Measurements from ENCODE around the gene KCNJ12.
"Not testable (repeated sequence)": the region's sequence is repeated elsewhere in the genome, so short reads cannot be mapped to it uniquely, and the experiment has no call there.

KCNJ12 gene

GRCh38 chr17:21388944-21389343 is 12.8 kb downstream of the KCNJ12 start:
- no peak for DNase-seq

DNA sequence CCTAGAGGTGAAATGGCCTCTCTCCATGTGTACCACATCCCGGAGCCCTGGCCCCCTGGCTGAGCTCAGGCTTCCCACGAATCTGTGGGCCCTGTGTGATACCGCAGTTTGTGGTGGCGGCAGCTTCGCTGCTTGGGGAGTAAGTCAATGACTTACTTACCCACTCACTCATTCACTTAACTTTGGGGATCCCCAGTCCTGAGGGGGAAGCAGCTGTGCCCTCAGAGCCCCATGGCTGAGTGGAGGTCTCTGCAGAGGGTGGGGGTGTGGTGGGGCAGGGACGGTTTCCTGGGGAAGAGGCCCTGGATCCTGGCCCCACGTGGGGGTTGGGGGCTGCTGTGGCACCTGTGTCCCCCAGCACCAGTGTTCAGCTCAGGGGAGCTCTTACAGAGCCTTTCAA is 13.2 kb downstream of the KCNJ12 start:
- no peak for DNase-seq

DNA sequence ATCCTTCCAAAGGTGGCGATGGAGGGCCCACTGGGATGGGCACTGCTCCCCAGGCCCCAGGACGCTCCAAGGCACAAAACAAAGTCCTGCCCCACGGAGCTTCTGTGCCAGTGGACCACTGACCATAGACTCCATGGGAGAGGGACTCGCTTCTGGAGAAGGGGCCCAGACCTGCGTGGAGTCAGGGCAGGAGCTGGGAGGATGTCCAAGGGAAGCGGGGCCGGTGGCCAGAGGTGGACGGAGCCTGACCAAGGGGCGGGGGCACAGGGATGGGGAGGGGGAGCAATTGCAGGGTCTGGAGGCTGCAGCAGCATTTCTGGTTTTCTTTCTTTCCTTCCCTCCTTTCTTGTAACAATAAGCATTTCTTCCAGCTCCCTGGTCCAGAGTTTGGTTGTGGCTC is 14.1 kb downstream of the KCNJ12 start:
- DNase-seq, result no peak

DNA sequence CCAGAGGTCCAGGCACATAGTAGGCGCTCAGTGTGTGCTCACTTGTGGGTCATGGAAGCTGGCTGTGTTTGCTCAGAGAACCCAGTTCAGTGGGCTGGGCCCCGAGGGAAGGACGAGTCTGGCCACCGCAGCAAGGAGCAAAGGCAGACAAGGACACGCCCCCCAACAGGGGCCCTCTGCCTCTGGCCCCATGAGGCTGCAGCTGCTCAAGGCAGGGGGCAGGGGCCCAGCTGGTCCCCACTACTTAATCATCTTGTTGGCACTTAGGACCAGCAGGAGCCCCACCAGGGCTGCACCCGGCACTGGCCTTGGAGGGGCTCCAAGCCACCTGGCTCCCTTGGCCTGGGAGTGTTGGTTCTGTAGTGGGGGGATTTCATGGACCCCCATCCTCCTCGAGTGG is 16.1 kb downstream of the KCNJ12 start:
- no peak for DNase-seq

DNA sequence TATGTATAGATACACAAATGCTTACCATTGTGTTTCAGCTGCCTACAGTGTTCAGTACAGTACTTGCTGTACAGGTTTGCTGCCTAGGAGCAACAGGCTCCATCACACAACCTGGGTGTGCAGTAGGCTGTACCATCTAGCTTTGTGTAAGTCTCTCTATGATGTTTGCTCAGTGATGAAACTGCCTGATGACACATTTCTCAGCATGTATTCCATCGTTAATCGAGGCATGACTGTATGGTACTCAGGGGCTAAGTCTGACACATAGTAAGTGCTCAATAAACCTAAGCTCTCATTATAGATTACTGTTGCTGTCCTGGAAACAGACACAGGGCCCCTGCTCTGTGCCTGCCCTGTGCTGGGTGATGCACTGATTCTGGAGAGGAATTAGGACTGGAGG is 18.1 kb downstream of the KCNJ12 start:
- no peak for DNase-seq

DNA sequence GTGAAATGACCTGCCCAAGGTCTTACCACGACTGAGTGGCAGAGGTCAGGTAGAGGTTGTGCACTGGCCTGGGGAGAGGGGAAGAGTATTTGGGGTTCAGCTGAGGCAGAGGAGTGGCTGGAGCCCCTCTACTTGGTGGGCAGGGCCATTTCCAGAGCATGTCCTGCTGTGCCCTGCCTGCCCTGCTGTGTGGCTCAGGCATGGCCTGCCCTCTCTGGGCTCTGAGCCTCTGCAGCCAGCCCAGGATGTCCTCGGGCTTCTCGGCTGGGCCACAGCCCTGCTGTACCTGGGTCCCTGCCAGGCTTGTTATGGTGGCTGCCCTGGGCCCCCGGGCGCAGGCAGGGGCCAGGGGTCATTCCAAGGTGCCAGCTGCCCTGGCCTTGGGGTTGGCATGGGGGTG is 19.6 kb downstream of the KCNJ12 start:
- DNase-seq, result no peak

- no peak for DNase-seq
These were observed 20.1 kb downstream of the KCNJ12 start for GRCh38 chr17:21396237-21396636.

DNA sequence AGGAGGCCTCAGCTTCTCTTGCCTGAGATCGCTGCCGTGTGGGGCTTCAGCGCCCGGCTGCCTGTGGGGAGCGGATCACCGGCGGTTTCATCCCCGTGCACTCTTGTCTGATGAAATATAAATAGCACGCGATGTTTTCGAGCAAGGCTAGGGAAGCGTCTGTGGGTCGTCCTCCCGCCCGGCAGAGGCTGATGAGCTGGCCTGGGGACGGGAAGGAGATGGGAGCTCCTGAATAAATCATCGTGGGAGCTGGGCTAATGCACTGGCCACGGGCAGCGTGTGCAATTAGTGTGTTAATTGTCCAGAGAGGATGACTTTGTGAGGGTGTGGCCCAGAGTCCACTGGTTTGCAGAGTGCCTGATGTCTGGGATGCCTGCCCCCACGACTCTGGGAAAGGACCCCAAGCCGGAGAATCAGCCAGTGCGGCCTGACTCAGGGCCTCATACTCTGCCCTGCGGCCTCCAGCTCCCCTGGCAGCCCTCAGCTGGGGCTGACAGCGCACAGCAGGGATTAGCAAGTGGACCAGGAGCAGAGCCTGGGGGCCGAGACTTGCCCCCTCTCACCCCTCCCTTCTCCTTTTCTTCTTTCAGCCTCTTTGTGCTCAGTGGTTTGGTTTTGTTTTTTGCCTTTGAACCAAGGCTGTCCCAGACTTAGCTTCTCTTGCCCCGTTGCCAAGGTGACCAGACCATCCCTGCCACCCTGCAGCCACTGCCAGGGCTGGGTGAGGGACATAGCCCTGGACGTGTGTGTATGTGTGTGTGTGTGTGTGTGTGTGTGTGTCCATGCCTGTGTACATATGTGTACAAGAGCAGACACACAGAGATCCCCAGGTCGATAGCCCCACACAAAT is 21.4 kb downstream of the KCNJ12 start:
- no peak for DNase-seq

GRCh38 chr17:21399474-21400186 is 23.5 kb downstream of the KCNJ12 start:
- no peak for DNase-seq

DNA sequence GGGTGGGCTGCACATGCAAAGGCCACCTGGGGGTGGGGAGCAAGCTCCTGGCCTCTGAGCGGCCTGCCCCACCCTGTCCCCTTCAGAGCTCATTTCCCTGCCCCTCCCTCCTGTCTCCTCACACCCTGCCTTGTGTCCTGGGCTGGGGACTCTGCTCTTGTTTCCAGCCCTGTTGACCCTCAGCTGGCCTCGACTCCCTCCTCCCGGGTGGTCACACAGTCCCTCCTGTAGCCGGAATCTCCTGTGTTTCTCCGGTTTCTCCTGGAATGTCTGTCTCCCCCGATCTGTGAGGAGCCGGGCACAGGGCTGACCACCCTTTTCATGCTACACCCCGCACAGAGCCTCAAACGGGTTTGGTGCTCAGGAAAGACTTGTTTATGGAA is 24.0 kb downstream of the KCNJ12 start:
- not testable (repeated sequence) for DNase-seq

DNA sequence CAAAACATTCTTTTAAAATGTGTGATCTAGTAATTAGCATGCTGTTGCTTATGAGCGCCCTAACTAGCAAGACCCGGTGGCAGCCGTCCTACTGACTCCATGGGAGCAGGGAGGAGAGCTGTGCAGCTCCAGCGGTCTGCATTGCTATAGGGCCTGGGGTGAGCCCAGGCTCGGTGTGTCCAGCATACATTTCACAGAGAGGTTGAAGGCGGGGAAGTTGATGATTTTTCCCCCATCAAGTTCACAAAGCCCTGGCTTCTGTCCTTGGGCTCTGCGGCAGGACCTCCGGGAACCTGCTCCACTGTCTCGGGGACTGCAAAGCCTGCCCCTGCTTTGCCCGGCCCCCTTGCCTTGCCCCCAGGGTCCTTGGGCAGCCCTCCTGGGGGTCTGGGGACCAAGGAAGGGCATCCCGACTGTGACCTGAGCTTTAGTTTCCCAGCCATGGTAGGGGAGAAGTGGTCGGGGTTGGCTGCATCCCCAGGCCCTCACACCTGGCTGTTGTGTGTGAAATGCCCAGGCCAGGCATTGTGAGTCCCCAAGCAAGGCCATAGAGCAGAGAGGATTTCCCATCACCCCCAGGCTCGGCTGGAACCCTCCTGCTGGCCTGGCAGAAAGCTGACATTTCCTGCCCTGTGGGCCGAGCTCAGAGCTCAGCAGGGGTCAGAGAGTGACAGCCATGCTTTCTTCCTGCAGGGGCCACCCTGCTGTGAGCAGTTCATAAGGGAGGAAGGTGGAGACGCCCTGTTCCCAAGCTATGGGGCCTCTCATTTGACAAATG is 24.8 kb downstream of the KCNJ12 start:
- DNase-seq, result no peak

- not testable (repeated sequence) for DNase-seq
These were observed 26.0 kb downstream of the KCNJ12 start for GRCh38 chr17:21402166-21402571.

DNA sequence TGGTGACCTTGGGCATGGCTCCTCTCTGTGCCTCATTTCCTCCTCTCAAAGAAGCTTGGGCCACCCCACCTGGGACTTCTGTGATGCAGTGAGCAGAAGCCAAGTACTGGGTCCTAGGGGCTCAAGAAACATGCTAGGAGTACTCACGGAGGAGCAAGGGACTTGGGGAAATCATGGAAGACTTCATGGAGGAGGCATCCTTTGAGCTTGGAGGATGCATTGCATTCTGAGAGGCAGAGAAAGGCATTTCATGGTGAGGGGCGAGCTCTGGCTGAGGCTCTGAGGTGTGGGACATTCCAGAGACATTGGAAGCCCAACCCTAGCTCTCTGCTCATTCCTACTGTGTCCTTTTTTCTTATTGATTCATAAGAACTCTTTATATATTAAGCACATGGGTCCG is 26.8 kb downstream of the KCNJ12 start:
- DNase-seq, result not testable (repeated sequence)

GRCh38 chr17:21404106-21404505 is 27.9 kb downstream of the KCNJ12 start:
- DNase-seq, result not testable (repeated sequence)

DNA sequence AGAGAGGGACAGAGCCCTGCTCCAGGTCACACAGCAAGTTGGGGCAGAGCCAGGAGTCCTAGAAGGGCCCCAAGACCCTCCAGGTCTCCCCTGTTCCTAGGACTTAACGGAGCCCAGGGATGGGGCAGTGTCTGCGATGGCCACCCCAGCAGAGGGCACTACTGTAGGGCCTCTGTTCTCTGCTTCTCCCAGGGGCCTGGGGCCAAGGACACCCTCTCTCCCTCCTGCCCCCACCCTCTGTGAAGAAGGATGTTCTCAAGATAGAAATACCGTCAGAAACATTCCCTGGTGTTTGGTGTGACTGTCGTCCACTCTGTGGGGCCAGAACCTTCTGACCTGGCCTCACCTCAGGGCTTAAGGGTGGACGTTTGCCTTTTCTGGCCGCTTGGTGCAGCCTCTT is 28.4 kb downstream of the KCNJ12 start:
- not testable (repeated sequence) for DNase-seq

DNA sequence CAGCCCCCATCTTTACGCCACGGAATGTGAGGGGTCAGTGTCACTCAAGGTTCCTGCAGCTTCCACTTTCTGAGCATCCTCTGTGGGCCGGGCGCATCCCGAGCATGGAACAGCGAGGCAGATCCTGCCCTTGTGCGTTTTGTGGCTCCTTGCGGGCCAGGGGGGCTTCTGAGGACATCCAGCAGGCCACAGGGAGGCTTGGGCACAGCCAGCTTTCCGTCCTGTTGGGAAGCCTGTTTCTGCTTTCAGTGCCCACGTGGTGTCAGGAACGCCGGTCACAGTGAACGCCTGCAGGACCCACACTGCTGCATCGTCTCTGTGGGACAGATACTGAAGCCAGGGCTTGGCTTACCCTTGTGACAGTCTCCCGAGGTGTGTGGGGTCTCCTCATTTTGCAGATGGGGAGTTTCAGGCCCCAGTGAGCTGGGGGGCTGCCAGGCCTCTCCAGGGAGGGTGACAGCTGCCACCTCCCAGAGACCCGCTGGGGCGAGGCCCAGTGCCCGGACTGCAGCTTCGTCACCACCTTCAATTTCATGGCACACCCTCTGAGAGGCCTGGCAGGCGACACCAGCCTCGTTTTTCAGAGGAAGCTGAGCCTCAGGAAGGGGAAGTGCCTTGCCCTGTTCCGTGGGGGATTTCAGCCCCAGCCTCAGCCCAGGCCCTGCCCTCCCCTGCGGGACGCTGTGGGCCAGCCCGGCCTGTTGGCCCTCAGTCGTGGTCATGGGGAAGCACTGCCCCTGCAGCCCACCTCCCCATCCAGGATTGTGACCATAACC is 29.0 kb downstream of the KCNJ12 start:
- DNase-seq, result not testable (repeated sequence)

- not testable (repeated sequence) for DNase-seq
These were observed 29.8 kb downstream of the KCNJ12 start for GRCh38 chr17:21405904-21406400.

GRCh38 chr17:21406616-21407404 is 30.7 kb downstream of the KCNJ12 start:
- DNase-seq, result not testable (repeated sequence)

GRCh38 chr17:21407752-21408151 is 31.6 kb downstream of the KCNJ12 start:
- DNase-seq, result not testable (repeated sequence)

GRCh38 chr17:21408224-21408623 is 32.1 kb downstream of the KCNJ12 start:
- DNase-seq, result not testable (repeated sequence)

GRCh38 chr17:21408766-21409300 is 32.7 kb downstream of the KCNJ12 start:
- not testable (repeated sequence) for DNase-seq

Measured in NCI-H748 treated with DMSO at 0.1 percent for 48 hours (cell line).